Suprapubic skin (tissue), 4 donors: ENCODE data around the gene IGFLR1.

ENCODE experiments used
- EP300 ChIP-seq: sonication (generic); formaldehyde crosslinking; IDR thresholded peaks from one replicate; pipeline ENCODE4 v1.6.1; 2017; ENCODE audit warnings: antibody characterized with exemption
- POLR2A ChIP-seq, 2 donors: fragments of 450-650 bp; IDR thresholded peaks; one replicate each; pipeline ENCODE4 v1.6.1; 2017; ENCODE audit warnings: antibody characterized with exemption in 2 of 2, mild to moderate bottlenecking in 2 of 2, moderate library complexity in 2 of 2
- POLR2AphosphoS5 ChIP-seq, 3 donors: sonication (generic); formaldehyde crosslinking; IDR thresholded peaks; one replicate each; pipeline ENCODE4 v1.6.1; 2017; ENCODE audit warnings: antibody characterized with exemption in 3 of 3
- TF ChIP-seq, protein P1 (sequence below), 2 donors: fragments of 200-600 bp in 1 of 2; fragments of 450-650 bp in 1 of 2; sonication (generic) in 1 of 2; IDR thresholded peaks; one replicate each; pipeline ENCODE4 v1.5.1; 2016 to 2019; ENCODE audit warnings: antibody characterized with exemption in 2 of 2, mild to moderate bottlenecking in 1 of 2, moderate library complexity in 1 of 2

DNA sequence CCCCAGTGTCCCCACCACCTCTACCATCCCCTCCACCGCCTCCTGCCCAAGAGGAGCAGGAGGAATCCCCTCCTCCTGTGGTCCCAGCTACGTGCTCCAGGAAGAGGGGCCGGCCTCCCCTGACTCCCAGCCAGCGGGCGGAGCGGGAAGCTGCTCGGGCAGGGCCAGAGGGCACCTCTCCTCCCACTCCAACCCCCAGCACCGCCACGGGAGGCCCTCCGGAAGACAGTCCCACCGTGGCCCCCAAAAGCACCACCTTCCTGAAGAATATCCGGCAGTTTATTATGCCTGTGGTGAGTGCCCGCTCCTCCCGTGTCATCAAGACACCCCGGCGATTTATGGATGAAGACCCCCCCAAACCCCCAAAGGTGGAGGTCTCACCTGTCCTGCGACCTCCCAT lies 21.6 kb downstream of the IGFLR1 start:
- TF ChIP-seq, protein P1, sequence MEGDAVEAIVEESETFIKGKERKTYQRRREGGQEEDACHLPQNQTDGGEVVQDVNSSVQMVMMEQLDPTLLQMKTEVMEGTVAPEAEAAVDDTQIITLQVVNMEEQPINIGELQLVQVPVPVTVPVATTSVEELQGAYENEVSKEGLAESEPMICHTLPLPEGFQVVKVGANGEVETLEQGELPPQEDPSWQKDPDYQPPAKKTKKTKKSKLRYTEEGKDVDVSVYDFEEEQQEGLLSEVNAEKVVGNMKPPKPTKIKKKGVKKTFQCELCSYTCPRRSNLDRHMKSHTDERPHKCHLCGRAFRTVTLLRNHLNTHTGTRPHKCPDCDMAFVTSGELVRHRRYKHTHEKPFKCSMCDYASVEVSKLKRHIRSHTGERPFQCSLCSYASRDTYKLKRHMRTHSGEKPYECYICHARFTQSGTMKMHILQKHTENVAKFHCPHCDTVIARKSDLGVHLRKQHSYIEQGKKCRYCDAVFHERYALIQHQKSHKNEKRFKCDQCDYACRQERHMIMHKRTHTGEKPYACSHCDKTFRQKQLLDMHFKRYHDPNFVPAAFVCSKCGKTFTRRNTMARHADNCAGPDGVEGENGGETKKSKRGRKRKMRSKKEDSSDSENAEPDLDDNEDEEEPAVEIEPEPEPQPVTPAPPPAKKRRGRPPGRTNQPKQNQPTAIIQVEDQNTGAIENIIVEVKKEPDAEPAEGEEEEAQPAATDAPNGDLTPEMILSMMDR (IDR thresholded peaks at IDR 0.05): no peak
- TF ChIP-seq EP300 (no peak), POLR2A (IDR thresholded peaks at IDR 0.05) (no peak), POLR2AphosphoS5 (IDR thresholded peaks at IDR 0.05) (no peak)
